Erythroblast (primary cell): ENCODE results near the gene PRUNE2.

Experiments used
- GATA1 ChIP-seq: IDR thresholded peaks from 2 replicates; pipeline ENCODE4 v1.6.1; 2011; ENCODE audit warnings: low read depth, mild to moderate bottlenecking, control low read depth, low read length, moderate library complexity
- POLR2A ChIP-seq: IDR thresholded peaks from 2 replicates; pipeline ENCODE4 v1.6.1; 2011; ENCODE audit warnings: mild to moderate bottlenecking, low read length

GRCh38 chr9:76642701-76643209 lies 263.2 kb downstream of the PRUNE2 start:
- no peak for TF ChIP-seq POLR2A
- TF ChIP-seq GATA1: no peak
